ENCODE data around the gene CDYL.

Gene CDYL

DNA sequence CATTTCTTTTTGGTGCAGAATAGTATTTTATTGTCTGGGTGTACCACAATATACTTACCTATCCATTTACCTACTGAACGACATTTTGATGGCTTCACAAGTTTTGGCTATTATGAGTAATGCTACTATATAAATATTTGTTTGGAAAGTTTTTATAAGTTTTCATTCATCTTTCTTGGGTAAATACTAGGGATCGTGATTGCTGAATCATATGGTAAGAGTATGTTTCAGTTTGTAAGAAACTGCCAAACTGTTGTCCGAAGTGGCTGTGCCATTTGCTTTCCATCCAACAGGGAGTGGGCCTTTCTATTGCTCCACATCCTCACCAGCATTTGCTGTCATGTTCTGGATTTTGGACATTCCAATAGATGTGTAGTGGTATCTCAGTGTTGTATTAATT, 104.2 kb downstream of the CDYL start:
- Histone ChIP-seq H3K36me3 (ENCODE audit: control insufficient read depth, insufficient read depth, low read length) (no peaks in the 10 kb centered on the region), H3K9me3 (ENCODE audit: control insufficient read depth, low read length) (no peaks in the 10 kb centered on the region), H3K27me3 (ENCODE audit: control insufficient read depth, insufficient read depth, low read length) (no peaks in the 10 kb centered on the region), H3K9ac (ENCODE audit: low read length) (no peak overlapping the region), H3K4me3 (ENCODE audit: low read length) (no peak overlapping the region), H3K4me1 (ENCODE audit: control insufficient read depth, insufficient read depth, low read length) (peaks cover 6% of the 10 kb centered on the region)

DNA sequence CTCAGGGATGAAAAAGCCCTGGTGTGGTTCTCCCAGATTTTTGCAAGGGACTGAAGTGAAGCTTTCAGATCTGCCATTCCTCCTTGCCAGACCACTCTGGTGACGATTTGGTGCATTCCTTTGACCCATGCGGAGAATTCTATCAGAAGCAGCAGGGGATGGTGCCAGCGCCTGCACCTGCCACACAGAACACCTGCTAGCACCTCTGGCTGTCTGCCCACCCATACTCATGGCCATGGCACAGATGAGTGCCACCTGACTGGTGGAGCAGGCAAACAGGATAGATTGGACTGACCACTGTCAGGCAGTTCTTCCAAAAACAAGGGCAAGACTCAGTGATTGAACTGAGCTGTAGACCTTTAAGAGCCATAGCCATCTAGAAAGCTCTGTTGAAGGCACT, 107.1 kb downstream of the CDYL start:
- H3K9me3 ChIP-seq (ENCODE audit: control insufficient read depth, low read length): no peaks in the 10 kb centered on the region
- no peaks in the 10 kb centered on the region for H3K36me3 ChIP-seq (ENCODE audit: control insufficient read depth, insufficient read depth, low read length)
- no peak overlapping the region for H3K4me3 ChIP-seq (ENCODE audit: low read length)
- H3K9ac ChIP-seq (ENCODE audit: low read length): no peak overlapping the region
- peaks cover 6% of the 10 kb centered on the region for H3K4me1 ChIP-seq (ENCODE audit: control insufficient read depth, insufficient read depth, low read length)
- H3K27me3 ChIP-seq (ENCODE audit: control insufficient read depth, insufficient read depth, low read length): no peaks in the 10 kb centered on the region

DNA sequence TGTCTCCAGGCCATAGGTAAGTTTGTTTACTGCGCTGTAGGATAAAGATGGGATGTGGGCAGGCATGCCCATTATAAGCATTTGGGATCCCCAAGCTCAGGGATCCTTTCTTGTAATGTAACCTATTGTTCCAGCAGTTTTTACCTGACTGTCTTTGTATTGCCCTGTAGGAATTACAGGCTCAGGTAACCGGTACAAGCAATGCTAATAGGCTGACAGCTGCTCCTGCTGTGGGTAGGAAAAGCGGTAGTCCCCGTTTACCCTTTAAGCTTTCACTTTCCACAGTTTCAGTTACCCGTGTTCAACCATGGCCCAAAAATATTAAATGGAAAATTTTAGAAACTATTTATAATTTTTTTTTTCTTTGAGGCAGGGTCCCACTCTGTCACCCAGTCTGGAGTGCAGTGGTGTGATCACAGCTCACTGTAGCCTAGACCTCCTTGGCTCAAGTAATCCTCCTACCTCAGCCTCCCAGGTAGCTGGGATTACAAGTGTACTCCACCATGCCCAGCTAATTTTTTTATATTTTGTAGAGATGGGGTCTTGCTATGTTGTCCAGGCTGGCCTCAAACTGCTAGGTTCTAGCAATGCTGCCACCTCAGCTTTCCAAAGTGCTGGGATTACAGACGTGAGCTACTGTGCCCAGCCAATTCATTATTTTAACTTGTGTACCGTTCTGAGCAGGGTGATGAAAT, 108.6 kb downstream of the CDYL start:
- H3K9me3 ChIP-seq (ENCODE audit: control insufficient read depth, low read length): no peaks in the 10 kb centered on the region
- peaks cover 6% of the 10 kb centered on the region for H3K4me1 ChIP-seq (ENCODE audit: control insufficient read depth, insufficient read depth, low read length)
- H3K27me3 ChIP-seq (ENCODE audit: control insufficient read depth, insufficient read depth, low read length): no peaks in the 10 kb centered on the region
- no peaks in the 10 kb centered on the region for H3K36me3 ChIP-seq (ENCODE audit: control insufficient read depth, insufficient read depth, low read length)
- no peak overlapping the region for H3K9ac ChIP-seq (ENCODE audit: low read length)
- no peak overlapping the region for H3K4me3 ChIP-seq (ENCODE audit: low read length)

DNA sequence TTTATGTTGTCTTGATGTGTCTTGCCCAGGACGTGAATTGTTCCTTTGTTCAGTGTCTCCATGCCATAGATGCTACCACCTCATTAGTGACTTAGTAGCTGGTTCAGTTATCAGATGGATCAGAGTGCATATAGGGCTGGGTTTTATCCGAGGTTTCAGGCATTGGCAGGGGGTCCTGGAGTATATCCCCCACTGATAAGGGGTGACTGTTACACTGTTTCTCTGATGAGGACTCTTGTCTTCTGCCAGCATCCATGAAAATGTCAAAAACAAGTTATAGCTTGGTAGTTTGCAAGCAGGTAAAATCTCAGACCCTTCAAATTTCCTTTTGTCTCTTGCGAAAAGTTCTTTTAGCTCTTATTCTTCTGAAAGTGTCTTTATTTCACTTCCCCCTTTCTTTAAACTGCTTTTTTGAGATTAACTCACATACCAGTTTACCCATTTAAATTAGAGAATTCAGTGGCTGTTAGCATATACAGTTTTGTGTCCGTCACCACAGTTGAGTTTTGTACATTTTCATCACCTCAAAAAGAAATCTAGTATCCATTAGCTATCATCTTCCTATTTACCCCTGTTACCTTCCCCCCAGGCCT, 109.2 kb downstream of the CDYL start:
- Histone ChIP-seq H3K9ac (ENCODE audit: low read length) (no peak overlapping the region), H3K4me1 (ENCODE audit: control insufficient read depth, insufficient read depth, low read length) (peaks cover 1% of the 10 kb centered on the region), H3K4me3 (ENCODE audit: low read length) (no peak overlapping the region), H3K27me3 (ENCODE audit: control insufficient read depth, insufficient read depth, low read length) (no peaks in the 10 kb centered on the region), H3K36me3 (ENCODE audit: control insufficient read depth, insufficient read depth, low read length) (no peaks in the 10 kb centered on the region), H3K9me3 (ENCODE audit: control insufficient read depth, low read length) (no peaks in the 10 kb centered on the region)

DNA sequence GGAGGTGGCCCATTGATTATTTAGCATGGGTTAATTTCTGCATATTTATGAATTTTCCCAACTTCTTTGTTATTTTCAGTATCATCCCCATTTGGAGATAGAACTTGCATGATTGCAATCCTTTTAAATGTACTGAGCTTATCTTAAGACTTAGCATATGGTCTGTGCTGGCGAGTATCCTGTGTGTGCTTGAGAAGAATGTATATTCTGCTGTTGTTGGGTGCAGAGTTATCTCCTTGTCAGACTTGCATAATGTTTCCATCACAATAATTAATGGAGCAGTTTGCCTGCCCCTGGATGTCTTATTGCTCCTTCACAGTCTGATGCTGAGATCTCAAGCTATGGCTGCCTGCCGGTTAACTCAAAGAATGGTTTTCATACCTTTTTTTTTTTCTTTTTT, 112.6 kb downstream of the CDYL start:
- Histone ChIP-seq H3K9ac (ENCODE audit: low read length) (no peak overlapping the region), H3K27me3 (ENCODE audit: control insufficient read depth, insufficient read depth, low read length) (no peaks in the 10 kb centered on the region), H3K36me3 (ENCODE audit: control insufficient read depth, insufficient read depth, low read length) (no peaks in the 10 kb centered on the region), H3K4me3 (ENCODE audit: low read length) (no peak overlapping the region), H3K9me3 (ENCODE audit: control insufficient read depth, low read length) (no peaks in the 10 kb centered on the region), H3K4me1 (ENCODE audit: control insufficient read depth, insufficient read depth, low read length) (no peaks in the 10 kb centered on the region)

DNA sequence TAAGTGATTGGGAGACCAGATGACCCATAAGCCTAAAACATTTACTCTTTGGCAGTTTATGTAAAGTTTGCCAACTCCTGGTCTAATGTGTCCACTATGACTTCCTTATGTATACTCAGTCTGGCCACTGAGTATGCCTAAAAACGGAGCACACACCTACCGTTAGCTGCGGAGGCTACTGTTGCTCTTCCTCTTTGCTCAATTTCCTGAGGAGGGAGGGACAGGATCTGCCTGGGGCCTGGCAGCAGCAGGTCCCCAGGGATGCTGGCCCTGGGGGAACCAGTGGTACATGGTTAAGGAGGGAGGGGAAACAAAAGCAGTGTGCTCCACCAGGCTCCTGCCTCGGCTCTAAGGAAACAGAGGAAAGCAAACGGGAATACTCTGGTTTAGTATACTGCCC, 113.5 kb downstream of the CDYL start:
- Histone ChIP-seq H3K4me3 (ENCODE audit: low read length) (no peak overlapping the region), H3K27me3 (ENCODE audit: control insufficient read depth, insufficient read depth, low read length) (no peaks in the 10 kb centered on the region), H3K36me3 (ENCODE audit: control insufficient read depth, insufficient read depth, low read length) (no peaks in the 10 kb centered on the region), H3K4me1 (ENCODE audit: control insufficient read depth, insufficient read depth, low read length) (no peaks in the 10 kb centered on the region), H3K9ac (ENCODE audit: low read length) (no peak overlapping the region), H3K9me3 (ENCODE audit: control insufficient read depth, low read length) (no peaks in the 10 kb centered on the region)

DNA sequence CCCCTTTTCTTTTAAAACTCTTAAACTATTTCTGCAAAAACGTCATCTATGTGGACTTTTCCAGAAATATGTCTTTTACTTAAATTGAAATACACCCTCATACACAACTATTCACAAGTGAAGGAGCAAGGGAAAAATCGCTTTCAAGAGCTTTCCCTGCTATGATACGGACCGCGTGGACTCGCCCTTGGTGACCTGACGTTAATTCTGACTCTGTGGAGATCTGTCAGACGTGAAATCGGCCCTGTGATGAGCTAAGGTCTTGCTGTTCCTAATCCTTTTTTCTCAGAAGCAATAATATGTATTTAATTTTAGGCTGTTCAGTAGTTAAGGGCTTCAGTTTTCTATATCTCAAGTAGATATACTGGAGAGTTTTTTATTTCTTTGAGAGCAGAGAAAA, 114.0 kb downstream of the CDYL start:
- no peaks in the 10 kb centered on the region for H3K9me3 ChIP-seq (ENCODE audit: control insufficient read depth, low read length)
- no peaks in the 10 kb centered on the region for H3K27me3 ChIP-seq (ENCODE audit: control insufficient read depth, insufficient read depth, low read length)
- H3K4me3 ChIP-seq (ENCODE audit: low read length): no peak overlapping the region
- H3K36me3 ChIP-seq (ENCODE audit: control insufficient read depth, insufficient read depth, low read length): no peaks in the 10 kb centered on the region
- H3K4me1 ChIP-seq (ENCODE audit: control insufficient read depth, insufficient read depth, low read length): no peaks in the 10 kb centered on the region
- no peak overlapping the region for H3K9ac ChIP-seq (ENCODE audit: low read length)

DNA sequence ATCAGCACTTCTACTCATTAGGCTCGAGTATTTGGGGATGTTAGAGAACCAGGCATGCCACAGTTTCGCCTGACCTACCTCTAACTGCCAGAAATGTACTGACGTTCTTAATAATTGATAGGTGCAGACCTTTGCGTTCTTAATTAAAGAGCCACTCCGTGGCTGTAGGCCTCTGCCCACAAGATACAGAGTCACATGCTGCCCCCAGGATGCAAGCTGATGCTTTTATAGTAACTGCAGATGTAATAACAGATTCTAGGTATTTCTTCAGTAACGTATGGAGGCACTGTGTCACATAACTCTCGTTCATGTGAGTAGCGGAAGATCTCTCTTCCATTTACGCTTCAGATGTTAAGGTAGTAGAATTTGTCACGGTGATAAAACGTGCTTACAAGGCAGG, 114.4 kb downstream of the CDYL start:
- no peaks in the 10 kb centered on the region for H3K36me3 ChIP-seq (ENCODE audit: control insufficient read depth, insufficient read depth, low read length)
- H3K4me1 ChIP-seq (ENCODE audit: control insufficient read depth, insufficient read depth, low read length): no peaks in the 10 kb centered on the region
- no peaks in the 10 kb centered on the region for H3K27me3 ChIP-seq (ENCODE audit: control insufficient read depth, insufficient read depth, low read length)
- H3K4me3 ChIP-seq (ENCODE audit: low read length): no peak overlapping the region
- H3K9me3 ChIP-seq (ENCODE audit: control insufficient read depth, low read length): no peaks in the 10 kb centered on the region
- H3K9ac ChIP-seq (ENCODE audit: low read length): no peak overlapping the region

DNA sequence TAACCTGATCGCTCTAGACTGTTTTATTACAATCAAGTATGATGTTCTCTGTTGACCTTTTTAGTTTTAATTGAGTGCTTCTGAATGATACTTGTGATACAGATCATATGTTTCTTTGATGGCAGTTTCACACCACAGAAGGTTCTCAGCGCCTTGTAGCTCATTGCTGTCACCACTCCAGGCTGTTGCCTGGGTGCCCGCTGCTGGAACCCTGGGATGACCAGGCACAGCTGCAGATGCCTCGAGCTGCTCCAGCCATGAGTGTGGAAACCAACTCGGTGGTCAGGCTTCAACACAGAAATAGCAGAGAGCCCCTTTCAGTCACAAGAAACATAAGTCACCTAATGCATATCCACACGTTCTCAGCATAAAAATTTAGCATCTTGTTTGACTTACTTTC, 114.9 kb downstream of the CDYL start:
- Histone ChIP-seq H3K4me1 (ENCODE audit: control insufficient read depth, insufficient read depth, low read length) (no peaks in the 10 kb centered on the region), H3K4me3 (ENCODE audit: low read length) (no peak overlapping the region), H3K27me3 (ENCODE audit: control insufficient read depth, insufficient read depth, low read length) (no peaks in the 10 kb centered on the region), H3K9ac (ENCODE audit: low read length) (no peak overlapping the region), H3K9me3 (ENCODE audit: control insufficient read depth, low read length) (no peaks in the 10 kb centered on the region), H3K36me3 (ENCODE audit: control insufficient read depth, insufficient read depth, low read length) (no peaks in the 10 kb centered on the region)

DNA sequence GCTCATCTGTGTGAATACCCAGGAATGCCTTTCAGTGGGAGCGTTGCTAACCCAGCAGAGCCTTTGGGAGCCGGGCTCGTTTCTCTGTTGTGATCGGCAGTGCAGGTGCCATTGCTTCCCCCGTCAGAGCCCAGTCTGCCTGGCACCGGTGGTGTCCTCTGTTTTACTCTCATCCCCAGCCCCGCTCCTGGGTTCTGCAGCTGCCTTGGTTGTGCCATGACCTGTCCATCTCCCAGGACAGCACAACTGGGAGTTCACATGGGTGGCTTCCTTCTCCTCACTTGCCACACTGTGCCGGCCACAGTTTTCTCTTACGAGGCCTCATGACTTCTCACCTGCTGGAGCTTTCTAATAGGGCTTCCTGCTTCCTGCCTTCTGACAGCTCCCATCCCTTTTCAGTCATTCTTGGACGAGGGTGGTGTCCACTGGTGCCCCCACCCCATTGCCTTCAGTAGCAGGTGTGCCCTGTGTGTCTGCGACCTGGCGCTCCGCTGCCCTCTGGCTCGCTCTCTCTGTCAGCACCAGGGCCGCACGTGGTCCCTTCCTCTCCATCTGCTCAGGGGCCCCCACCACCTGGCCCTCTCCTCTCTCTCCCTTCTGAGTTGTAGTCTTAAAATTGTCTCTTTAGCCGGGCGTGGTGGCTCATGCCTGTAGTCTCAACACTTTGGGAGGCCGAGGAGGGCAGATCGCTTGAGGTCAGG, 116.7 kb downstream of the CDYL start:
- Histone ChIP-seq H3K4me1 (ENCODE audit: control insufficient read depth, insufficient read depth, low read length) (no peaks in the 10 kb centered on the region), H3K36me3 (ENCODE audit: control insufficient read depth, insufficient read depth, low read length) (no peaks in the 10 kb centered on the region)

DNA sequence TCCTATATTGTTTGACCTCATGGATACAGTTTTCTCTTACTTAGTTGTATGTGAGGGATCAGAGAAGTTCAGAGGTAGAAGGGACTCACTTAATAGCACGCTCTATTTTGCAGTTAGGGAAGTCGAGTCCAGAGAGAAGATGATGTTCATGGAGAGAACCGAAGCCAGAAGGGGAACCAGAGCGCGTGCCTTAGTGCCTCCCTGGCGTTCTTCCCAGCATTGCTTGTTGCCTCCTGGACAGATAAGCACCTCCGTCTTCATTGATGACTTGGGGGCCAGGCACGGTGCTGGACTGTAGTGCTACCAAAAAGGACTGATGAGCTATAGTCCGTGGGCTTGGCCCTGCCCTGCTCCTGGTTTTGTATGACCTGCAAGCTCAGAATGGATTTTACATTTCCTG, 117.8 kb downstream of the CDYL start:
- no peak overlapping the region for H3K4me3 ChIP-seq (ENCODE audit: low read length)
- no peaks in the 10 kb centered on the region for H3K9me3 ChIP-seq (ENCODE audit: control insufficient read depth, low read length)
- H3K36me3 ChIP-seq (ENCODE audit: control insufficient read depth, insufficient read depth, low read length): no peaks in the 10 kb centered on the region
- no peaks in the 10 kb centered on the region for H3K4me1 ChIP-seq (ENCODE audit: control insufficient read depth, insufficient read depth, low read length)
- no peaks in the 10 kb centered on the region for H3K27me3 ChIP-seq (ENCODE audit: control insufficient read depth, insufficient read depth, low read length)
- H3K9ac ChIP-seq (ENCODE audit: low read length): no peak overlapping the region

More for the DNA sequence above, 116.7 kb downstream of the CDYL start:
- Histone ChIP-seq H3K4me3 (ENCODE audit: low read length) (no peak overlapping the region), H3K9ac (ENCODE audit: low read length) (no peak overlapping the region), H3K27me3 (ENCODE audit: control insufficient read depth, insufficient read depth, low read length) (no peaks in the 10 kb centered on the region), H3K9me3 (ENCODE audit: control insufficient read depth, low read length) (no peaks in the 10 kb centered on the region)

DNA sequence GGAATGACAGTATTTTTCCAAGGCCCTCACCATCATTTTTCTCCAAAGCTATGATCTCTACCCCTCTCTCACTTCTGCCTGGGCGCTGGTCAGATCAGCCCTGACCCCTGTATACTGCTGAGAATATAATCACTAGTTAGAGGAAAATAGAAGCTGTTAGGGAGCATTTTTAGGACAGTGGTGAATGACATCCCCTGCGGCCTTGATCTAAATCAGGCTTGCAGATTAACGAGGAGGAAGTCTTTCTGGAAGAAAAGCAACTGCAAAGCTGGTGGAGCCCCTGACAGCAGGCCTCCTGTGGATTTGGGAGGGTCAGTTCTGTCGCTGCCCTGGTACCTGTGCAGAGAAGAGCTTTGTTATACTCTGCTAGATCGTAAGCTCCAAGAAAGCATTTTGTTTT, 119.8 kb downstream of the CDYL start:
- Histone ChIP-seq H3K27me3 (ENCODE audit: control insufficient read depth, insufficient read depth, low read length) (no peaks in the 10 kb centered on the region), H3K4me1 (ENCODE audit: control insufficient read depth, insufficient read depth, low read length) (no peaks in the 10 kb centered on the region), H3K36me3 (ENCODE audit: control insufficient read depth, insufficient read depth, low read length) (no peaks in the 10 kb centered on the region), H3K9ac (ENCODE audit: low read length) (no peak overlapping the region), H3K9me3 (ENCODE audit: control insufficient read depth, low read length) (no peaks in the 10 kb centered on the region), H3K4me3 (ENCODE audit: low read length) (no peak overlapping the region)
